ENCODE data around the gene CABLES2. TPM values are rescaled to one million over a fixed set of nuclear protein-coding genes. Genes with fewer than 3 reads are reported as not detected.
"Not testable (repeated sequence)": the region's sequence is repeated elsewhere in the genome, so short reads cannot be mapped to it uniquely, and the experiment has no call there.

Gene CABLES2
- polyA plus RNA-seq, 1 donor: 5.5 TPM

- DNase-seq: no peak
These were observed 18.1 kb downstream of the CABLES2 start for GRCh38 chr20:62388839-62389600.

GRCh38 chr20:62387933-62388635 is 19.0 kb downstream of the CABLES2 start:
- no peak for DNase-seq

GRCh38 chr20:62387219-62387913 is 19.7 kb downstream of the CABLES2 start:
- DNase-seq: no peak

- peak; percentile 94 for DNase-seq
These were observed 20.5 kb downstream of the CABLES2 start, which contains the start of gene RPS21 for GRCh38 chr20:62386383-62387218. Gene RPS21, plus strand, starts transcription at chr20:62387103. Its CDS starts 236 bp downstream, at chr20:62387339.

GRCh38 chr20:62382306-62383198 is 24.5 kb downstream of the CABLES2 start:
- no peak for DNase-seq

GRCh38 chr20:62381842-62382241 is 25.2 kb downstream of the CABLES2 start:
- DNase-seq: no peak

GRCh38 chr20:62381202-62381797 is 25.8 kb downstream of the CABLES2 start:
- no peak for DNase-seq

GRCh38 chr20:62378215-62378614 is 28.9 kb downstream of the CABLES2 start:
- DNase-seq: no peak

GRCh38 chr20:62377615-62378178 is 29.4 kb downstream of the CABLES2 start:
- DNase-seq: no peak

- no peak for DNase-seq
These were observed 30.0 kb downstream of the CABLES2 start for GRCh38 chr20:62377064-62377461.

GRCh38 chr20:62376112-62377063 is 30.7 kb downstream of the CABLES2 start:
- DNase-seq: no peak

- DNase-seq: no peak
These were observed 32.5 kb downstream of the CABLES2 start for GRCh38 chr20:62374331-62375152.

- not testable (repeated sequence) for DNase-seq
These were observed 33.4 kb downstream of the CABLES2 start for GRCh38 chr20:62373631-62374179.

GRCh38 chr20:62372042-62372993 is 34.8 kb downstream of the CABLES2 start:
- DNase-seq: no peak

GRCh38 chr20:62371588-62372041 is 35.5 kb downstream of the CABLES2 start:
- DNase-seq: no peak

GRCh38 chr20:62370807-62371587 is 36.1 kb downstream of the CABLES2 start:
- no peak for DNase-seq

All from hindlimb muscle (tissue), 1 donor.